Neural cell (in vitro differentiated cells): ENCODE results near the gene KRTAP4-16. TPM values are rescaled to one million over a fixed set of nuclear protein-coding genes. Genes with fewer than 3 reads are reported as not detected.

Experiments
- H2AFZ ChIP-seq: fragments of 200-600, 300-800 bp; sonication (generic), shearing (Covaris generic); 2 replicates; pipeline ENCODE4 v1.6.0; 2014; ENCODE audit warnings: low read depth, mild to moderate bottlenecking, antibody characterized with exemption, low read length, moderate library complexity
- H3F3A ChIP-seq: fragments of 200-600 bp; shearing (Covaris generic); 2 replicates; pipeline ENCODE4 v1.6.1; 2016; ENCODE audit warnings: mild to moderate bottlenecking, moderate library complexity, mixed read lengths, antibody characterized with exemption, low read length; ENCODE audit not compliant: insufficient read depth, poor library complexity, severe bottlenecking
- H3K27ac ChIP-seq: fragments of 200-600, 300-800 bp; sonication (generic), shearing (Covaris generic); 2 replicates; pipeline ENCODE4 v1.5.1; 2014; ENCODE audit warnings: mild to moderate bottlenecking, low read length, moderate library complexity
- H3K27me3 ChIP-seq: fragments of 300-800, 200-600 bp; sonication (generic), shearing (Covaris generic); 2 replicates; pipeline ENCODE4 v1.6.0; 2014; ENCODE audit warnings: mild to moderate bottlenecking, low read depth, low read length, moderate library complexity; ENCODE audit not compliant: insufficient read depth
- H3K36me3 ChIP-seq: fragments of 300-800, 200-600 bp; sonication (generic), shearing (Covaris generic); 2 replicates; pipeline ENCODE4 v1.5.1; 2014; ENCODE audit warnings: mild to moderate bottlenecking, antibody characterized with exemption, low read length, moderate library complexity; ENCODE audit not compliant: insufficient read depth
- H3K4me2 ChIP-seq: fragments of 300-800, 200-600 bp; sonication (generic), shearing (Covaris generic); 2 replicates; pipeline ENCODE4 v1.6.0; 2014; ENCODE audit warnings: mild to moderate bottlenecking, low read length
- H3K4me3 ChIP-seq: fragments of 300-800, 200-600 bp; sonication (generic), shearing (Covaris generic); 2 replicates; pipeline ENCODE4 v1.5.1; 2014; ENCODE audit warnings: mild to moderate bottlenecking, low read length, moderate library complexity
- H3K79me2 ChIP-seq: fragments of 200-600 bp; shearing (Covaris generic); replicated peaks from 2 replicates; pipeline ENCODE4 v1.6.0; 2014; ENCODE audit warnings: mild to moderate bottlenecking, low read length, moderate library complexity; ENCODE audit not compliant: insufficient read depth
- H3K9ac ChIP-seq: fragments of 300-800, 200-600 bp; sonication (generic), shearing (Covaris generic); 2 replicates; pipeline ENCODE4 v1.6.1; 2016; ENCODE audit warnings: mild to moderate bottlenecking, low read length, mixed read lengths
- H3K9me2 ChIP-seq: fragments of 200-600 bp; shearing (Covaris generic); 2 replicates; pipeline ENCODE4 v1.6.1; 2016; ENCODE audit warnings: mild to moderate bottlenecking, low read length, mixed read lengths; ENCODE audit not compliant: insufficient read depth
- H3K9me3 ChIP-seq: fragments of 200-600, 300-800 bp; sonication (generic), shearing (Covaris generic); 2 replicates; pipeline ENCODE4 v1.6.1; 2016; ENCODE audit warnings: mild to moderate bottlenecking, mixed run types, low read length, moderate library complexity, mixed read lengths
- H4K20me1 ChIP-seq: fragments of 200-600 bp; shearing (Covaris generic); 2 replicates; pipeline ENCODE4 v1.6.1; 2016; ENCODE audit warnings: mild to moderate bottlenecking, mixed run types; ENCODE audit not compliant: insufficient read depth
- EP300 ChIP-seq: fragments of 450-650 bp; conservative IDR thresholded peaks from 2 replicates; pipeline ENCODE4 v1.6.1; 2014; ENCODE audit warnings: antibody characterized with exemption, mild to moderate bottlenecking, moderate library complexity; ENCODE audit not compliant: poor library complexity, severe bottlenecking
- MXI1 ChIP-seq: fragments of 450-650 bp; conservative IDR thresholded peaks from 2 replicates; pipeline ENCODE4 v1.6.1; 2014; ENCODE audit warnings: antibody characterized with exemption, mild to moderate bottlenecking; ENCODE audit not compliant: poor library complexity, severe bottlenecking
- POLR2AphosphoS5 ChIP-seq: IDR thresholded peaks from 2 replicates; pipeline ENCODE4 v1.6.1; 2012
- RAD21 ChIP-seq: fragments of 450-650 bp; conservative IDR thresholded peaks from 2 replicates; pipeline ENCODE4 v1.6.1; 2014; ENCODE audit warnings: antibody characterized with exemption, mild to moderate bottlenecking, moderate library complexity
- SMC3 ChIP-seq: fragments of 450-650 bp; conservative IDR thresholded peaks from 2 replicates; pipeline ENCODE4 v1.6.1; 2014; ENCODE audit warnings: antibody characterized with exemption, mild to moderate bottlenecking, moderate library complexity; ENCODE audit not compliant: poor library complexity
- TAF1 ChIP-seq: IDR thresholded peaks from 2 replicates; pipeline ENCODE4 v1.6.1; 2012; ENCODE audit warnings: low read depth
- polyA plus RNA-seq: library from polyadenylated mRNA; depleted of rRNA; stranded (reverse); fragments of >200 nt; gene quantifications from 2 replicates; pipeline ENCODE4 v1.2.3, GENCODE V29; 2014
- TF ChIP-seq, protein P1 (sequence below): fragments of 450-650 bp; IDR thresholded peaks from 2 replicates; pipeline ENCODE4 v1.5.1; 2014; ENCODE audit warnings: antibody characterized with exemption, mild to moderate bottlenecking, moderate library complexity; ENCODE audit not compliant: poor library complexity, severe bottlenecking
- TF ChIP-seq, protein P2 (sequence below): IDR thresholded peaks from 2 replicates; pipeline ENCODE4 v1.6.1; 2012; ENCODE audit warnings: borderline replicate concordance

Gene KRTAP4-16
- polyA plus RNA-seq, 1 donor from 2014 or later: not detected

DNA sequence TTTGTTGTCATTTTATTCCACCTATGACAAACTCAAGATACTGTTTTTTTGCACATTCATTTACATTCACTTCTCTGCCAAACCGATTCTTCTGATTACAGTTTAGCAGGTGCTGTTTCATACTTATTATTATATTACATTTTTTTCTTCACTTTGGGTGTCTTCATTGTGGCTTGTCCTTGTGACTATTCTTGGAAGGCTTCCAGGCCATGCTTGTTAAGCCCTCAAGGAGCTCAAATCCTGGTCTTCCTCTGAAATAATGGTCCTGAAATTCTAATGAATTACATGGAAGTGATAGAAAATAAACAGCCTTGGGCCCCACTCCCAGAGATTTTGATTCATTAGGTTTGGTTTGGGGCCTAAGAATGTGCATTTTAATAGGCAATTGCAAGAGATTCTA is 37.7 kb downstream of the KRTAP4-16 start:
- Histone ChIP-seq H2AFZ (no peak overlapping the region), H3K4me3 (no peak overlapping the region), H3F3A (no peaks in the 10 kb centered on the region), H3K36me3 (no peaks in the 10 kb centered on the region), H4K20me1 (no peaks in the 10 kb centered on the region), H3K4me2 (no peak overlapping the region), H3K9me2 (no peaks in the 10 kb centered on the region), H3K9ac (no peak overlapping the region), H3K27ac (no peak overlapping the region), H3K79me2 (no peaks in the 10 kb centered on the region), H3K9me3 (no peaks in the 10 kb centered on the region), H3K27me3 (no peaks in the 10 kb centered on the region)
- TF ChIP-seq, protein P1, sequence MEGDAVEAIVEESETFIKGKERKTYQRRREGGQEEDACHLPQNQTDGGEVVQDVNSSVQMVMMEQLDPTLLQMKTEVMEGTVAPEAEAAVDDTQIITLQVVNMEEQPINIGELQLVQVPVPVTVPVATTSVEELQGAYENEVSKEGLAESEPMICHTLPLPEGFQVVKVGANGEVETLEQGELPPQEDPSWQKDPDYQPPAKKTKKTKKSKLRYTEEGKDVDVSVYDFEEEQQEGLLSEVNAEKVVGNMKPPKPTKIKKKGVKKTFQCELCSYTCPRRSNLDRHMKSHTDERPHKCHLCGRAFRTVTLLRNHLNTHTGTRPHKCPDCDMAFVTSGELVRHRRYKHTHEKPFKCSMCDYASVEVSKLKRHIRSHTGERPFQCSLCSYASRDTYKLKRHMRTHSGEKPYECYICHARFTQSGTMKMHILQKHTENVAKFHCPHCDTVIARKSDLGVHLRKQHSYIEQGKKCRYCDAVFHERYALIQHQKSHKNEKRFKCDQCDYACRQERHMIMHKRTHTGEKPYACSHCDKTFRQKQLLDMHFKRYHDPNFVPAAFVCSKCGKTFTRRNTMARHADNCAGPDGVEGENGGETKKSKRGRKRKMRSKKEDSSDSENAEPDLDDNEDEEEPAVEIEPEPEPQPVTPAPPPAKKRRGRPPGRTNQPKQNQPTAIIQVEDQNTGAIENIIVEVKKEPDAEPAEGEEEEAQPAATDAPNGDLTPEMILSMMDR: no peak
- TF ChIP-seq MXI1: no peak

GRCh38 chr17:41063449-41063848 is 38.6 kb downstream of the KRTAP4-16 start:
- H3K9me2 ChIP-seq: no peaks in the 10 kb centered on the region
- no peaks in the 10 kb centered on the region for H3K9me3 ChIP-seq
- H3K27ac ChIP-seq: no peak overlapping the region
- H3F3A ChIP-seq: no peaks in the 10 kb centered on the region
- no peak overlapping the region for H2AFZ ChIP-seq
- no peaks in the 10 kb centered on the region for H4K20me1 ChIP-seq
- no peaks in the 10 kb centered on the region for H3K79me2 ChIP-seq
- TF ChIP-seq TAF1 (no peak), MXI1 (no peak), EP300 (no peak), POLR2AphosphoS5 (no peak)
- TF ChIP-seq, protein P1: no peak
- no peak overlapping the region for H3K4me3 ChIP-seq
- no peaks in the 10 kb centered on the region for H3K27me3 ChIP-seq
- H3K9ac ChIP-seq: no peak overlapping the region
- no peaks in the 10 kb centered on the region for H3K36me3 ChIP-seq
- no peak overlapping the region for H3K4me2 ChIP-seq

DNA sequence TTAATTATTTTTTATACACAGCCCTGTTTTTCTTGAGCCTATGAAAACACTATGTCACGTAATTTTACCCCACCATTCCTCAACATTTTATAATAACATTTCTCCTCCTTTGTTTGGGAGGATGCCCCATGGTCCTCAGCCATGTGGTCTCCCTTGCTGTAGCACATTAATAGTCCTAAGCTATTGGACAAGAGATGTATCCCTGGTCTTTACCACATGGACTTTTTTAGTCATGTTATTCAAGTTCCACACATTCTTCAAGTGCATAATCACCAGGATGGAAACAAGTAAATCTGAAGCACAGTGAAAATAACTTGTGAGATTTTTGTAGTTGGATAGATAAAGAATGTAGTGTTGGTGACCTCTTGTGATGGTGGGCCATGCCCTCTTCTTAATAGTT is 40.0 kb downstream of the KRTAP4-16 start:
- TF ChIP-seq, protein P2, sequence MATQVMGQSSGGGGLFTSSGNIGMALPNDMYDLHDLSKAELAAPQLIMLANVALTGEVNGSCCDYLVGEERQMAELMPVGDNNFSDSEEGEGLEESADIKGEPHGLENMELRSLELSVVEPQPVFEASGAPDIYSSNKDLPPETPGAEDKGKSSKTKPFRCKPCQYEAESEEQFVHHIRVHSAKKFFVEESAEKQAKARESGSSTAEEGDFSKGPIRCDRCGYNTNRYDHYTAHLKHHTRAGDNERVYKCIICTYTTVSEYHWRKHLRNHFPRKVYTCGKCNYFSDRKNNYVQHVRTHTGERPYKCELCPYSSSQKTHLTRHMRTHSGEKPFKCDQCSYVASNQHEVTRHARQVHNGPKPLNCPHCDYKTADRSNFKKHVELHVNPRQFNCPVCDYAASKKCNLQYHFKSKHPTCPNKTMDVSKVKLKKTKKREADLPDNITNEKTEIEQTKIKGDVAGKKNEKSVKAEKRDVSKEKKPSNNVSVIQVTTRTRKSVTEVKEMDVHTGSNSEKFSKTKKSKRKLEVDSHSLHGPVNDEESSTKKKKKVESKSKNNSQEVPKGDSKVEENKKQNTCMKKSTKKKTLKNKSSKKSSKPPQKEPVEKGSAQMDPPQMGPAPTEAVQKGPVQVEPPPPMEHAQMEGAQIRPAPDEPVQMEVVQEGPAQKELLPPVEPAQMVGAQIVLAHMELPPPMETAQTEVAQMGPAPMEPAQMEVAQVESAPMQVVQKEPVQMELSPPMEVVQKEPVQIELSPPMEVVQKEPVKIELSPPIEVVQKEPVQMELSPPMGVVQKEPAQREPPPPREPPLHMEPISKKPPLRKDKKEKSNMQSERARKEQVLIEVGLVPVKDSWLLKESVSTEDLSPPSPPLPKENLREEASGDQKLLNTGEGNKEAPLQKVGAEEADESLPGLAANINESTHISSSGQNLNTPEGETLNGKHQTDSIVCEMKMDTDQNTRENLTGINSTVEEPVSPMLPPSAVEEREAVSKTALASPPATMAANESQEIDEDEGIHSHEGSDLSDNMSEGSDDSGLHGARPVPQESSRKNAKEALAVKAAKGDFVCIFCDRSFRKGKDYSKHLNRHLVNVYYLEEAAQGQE: no peak
- TF ChIP-seq, protein P1: no peak
- TF ChIP-seq SMC3 (no peak), TAF1 (no peak), EP300 (no peak), MXI1 (no peak), POLR2AphosphoS5 (no peak), RAD21 (no peak)
- Histone ChIP-seq H3K27me3 (no peaks in the 10 kb centered on the region), H3K79me2 (no peaks in the 10 kb centered on the region)

More for the DNA sequence above, 40.0 kb downstream of the KRTAP4-16 start:
- H3K27ac ChIP-seq: no peak overlapping the region
- no peak overlapping the region for H3K4me2 ChIP-seq
- no peak overlapping the region for H2AFZ ChIP-seq
- H3K9me3 ChIP-seq: no peaks in the 10 kb centered on the region
- no peaks in the 10 kb centered on the region for H3K36me3 ChIP-seq
- no peaks in the 10 kb centered on the region for H3F3A ChIP-seq
- H3K9me2 ChIP-seq: no peaks in the 10 kb centered on the region
- no peak overlapping the region for H3K9ac ChIP-seq
- H3K4me3 ChIP-seq: no peak overlapping the region
- no peaks in the 10 kb centered on the region for H4K20me1 ChIP-seq
